PFSK-1 (cell line): ENCODE measurements around the gene IL10RB.

Experiments
- FOXP2 ChIP-seq: optimal IDR thresholded peaks from 2 replicates; pipeline ENCODE3; 2011; ENCODE audit warnings: borderline replicate concordance, control low read depth, inconsistent platforms; ENCODE audit not compliant: insufficient read depth; ENCODE audit errors: extremely low read length, extremely low read depth
- POLR2AphosphoS5 ChIP-seq: IDR thresholded peaks from 2 replicates; pipeline ENCODE4 v1.6.1; 2012; ENCODE audit warnings: low read depth, mild to moderate bottlenecking, control low read depth, low read length, moderate library complexity
- REST ChIP-seq, 2 experiments: IDR thresholded peaks; 2 replicates each; pipeline versions ENCODE4 v1.6.1 to v1.8.0; 2011 to 2012; ENCODE audit warnings: low read depth in 2 of 2, low read length in 2 of 2, control low read depth in 1 of 2, inconsistent platforms in 1 of 2, mild to moderate bottlenecking in 1 of 2, moderate library complexity in 1 of 2; ENCODE audit not compliant: insufficient read depth in 1 of 2
- SIN3A ChIP-seq: IDR thresholded peaks from 2 replicates; pipeline ENCODE4 v1.6.1; 2012; ENCODE audit warnings: mild to moderate bottlenecking, low read length, moderate library complexity, borderline replicate concordance; ENCODE audit not compliant: insufficient read depth
- TAF1 ChIP-seq: IDR thresholded peaks from 2 replicates; pipeline ENCODE4 v1.6.1; 2012; ENCODE audit warnings: low read length, control low read depth, borderline replicate concordance; ENCODE audit not compliant: insufficient read depth

The IL10RB gene

GRCh38 chr21:33247599-33247998, 18.6 kb upstream of the IL10RB start:
- TF ChIP-seq SIN3A (no peak), REST (IDR thresholded peaks at IDR 0.05; ENCODE audit: insufficient read depth in 1 of 2, low read depth in 2 of 2, low read length in 2 of 2) (no peak), FOXP2 (no peak), POLR2AphosphoS5 (no peak), TAF1 (no peak)

GRCh38 chr21:33249331-33250002, 16.7 kb upstream of the IL10RB start:
- no peak for TF ChIP-seq FOXP2
- no peak for TF ChIP-seq TAF1
- TF ChIP-seq REST (IDR thresholded peaks at IDR 0.05; ENCODE audit: insufficient read depth in 1 of 2, low read depth in 2 of 2, low read length in 2 of 2): no peak
- no peak for TF ChIP-seq SIN3A
- no peak for TF ChIP-seq POLR2AphosphoS5

- TF ChIP-seq FOXP2: no peak
- no peak for TF ChIP-seq SIN3A
- TF ChIP-seq POLR2AphosphoS5: no peak
- TF ChIP-seq TAF1: no peak
Measured at GRCh38 chr21:33251119-33251518, 15.0 kb upstream of the IL10RB start.

GRCh38 chr21:33254766-33255165, 11.4 kb upstream of the IL10RB start:
- no peak for TF ChIP-seq SIN3A
- no peak for TF ChIP-seq POLR2AphosphoS5
- TF ChIP-seq TAF1: no peak

- no peak for TF ChIP-seq FOXP2
- no peak for TF ChIP-seq REST (IDR thresholded peaks at IDR 0.05; ENCODE audit: insufficient read depth in 1 of 2, low read depth in 2 of 2, low read length in 2 of 2)
- TF ChIP-seq POLR2AphosphoS5: no peak
- no peak for TF ChIP-seq TAF1
- TF ChIP-seq SIN3A: no peak
Measured at GRCh38 chr21:33255404-33255803, 10.8 kb upstream of the IL10RB start.

GRCh38 chr21:33256019-33256418, 10.1 kb upstream of the IL10RB start:
- no peak for TF ChIP-seq SIN3A
- no peak for TF ChIP-seq FOXP2
- TF ChIP-seq POLR2AphosphoS5: no peak
- no peak for TF ChIP-seq REST (IDR thresholded peaks at IDR 0.05; ENCODE audit: insufficient read depth in 1 of 2, low read depth in 2 of 2, low read length in 2 of 2)
- no peak for TF ChIP-seq TAF1
